Kidney glomerular epithelial cell (primary cell): Measurements from ENCODE around the gene KCNH3.
"Not testable (repeated sequence)": the region's sequence is repeated elsewhere in the genome, so short reads cannot be mapped to it uniquely, and the experiment has no call there.

Experiments used
- DNase-seq: peaks from one replicate; lab custom pipeline; 2025; lab: John Stamatoyannopoulos, UW

The KCNH3 gene

GRCh38 chr12:49588281-49588680 is 49.5 kb downstream of the KCNH3 start:
- DNase-seq: no peak

DNA sequence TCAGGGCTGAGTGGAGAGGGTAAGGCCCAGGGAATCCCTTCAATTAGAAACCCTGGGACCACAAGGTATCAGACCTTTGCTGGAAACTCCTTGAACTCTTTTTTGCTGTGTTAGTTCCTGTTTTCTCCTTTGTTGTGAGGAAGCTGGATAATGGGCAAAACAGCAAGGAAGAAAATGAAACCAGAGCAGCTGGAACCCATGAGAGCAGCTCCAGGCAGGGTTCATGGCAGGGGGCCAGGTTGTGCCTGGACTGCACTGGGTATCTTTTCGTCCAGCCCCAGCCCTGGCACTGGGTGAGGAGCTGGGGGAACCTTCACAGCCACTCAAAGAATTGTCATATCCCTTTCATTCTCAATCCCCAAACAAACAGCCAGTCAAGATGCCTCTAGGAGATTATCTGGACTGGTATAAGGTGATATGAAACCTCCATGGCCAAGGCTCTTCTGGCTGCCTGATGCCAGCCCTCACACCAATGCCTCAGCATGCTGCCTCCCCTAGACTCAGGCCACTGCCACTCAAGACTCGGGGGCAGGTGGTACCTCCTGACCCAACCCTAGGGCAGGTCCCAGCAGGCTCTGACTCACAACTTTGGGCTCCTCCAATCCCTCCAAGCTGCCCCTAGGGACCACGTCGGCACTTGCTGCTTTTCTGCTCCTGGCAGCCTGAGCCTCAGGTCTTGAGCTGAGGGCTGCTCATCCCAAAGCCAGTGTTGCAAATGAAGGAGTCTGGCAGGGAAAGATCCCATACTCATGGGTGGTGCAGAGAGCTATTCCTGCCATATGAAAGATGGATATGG is 50.1 kb downstream of the KCNH3 start:
- no peak for DNase-seq

DNA sequence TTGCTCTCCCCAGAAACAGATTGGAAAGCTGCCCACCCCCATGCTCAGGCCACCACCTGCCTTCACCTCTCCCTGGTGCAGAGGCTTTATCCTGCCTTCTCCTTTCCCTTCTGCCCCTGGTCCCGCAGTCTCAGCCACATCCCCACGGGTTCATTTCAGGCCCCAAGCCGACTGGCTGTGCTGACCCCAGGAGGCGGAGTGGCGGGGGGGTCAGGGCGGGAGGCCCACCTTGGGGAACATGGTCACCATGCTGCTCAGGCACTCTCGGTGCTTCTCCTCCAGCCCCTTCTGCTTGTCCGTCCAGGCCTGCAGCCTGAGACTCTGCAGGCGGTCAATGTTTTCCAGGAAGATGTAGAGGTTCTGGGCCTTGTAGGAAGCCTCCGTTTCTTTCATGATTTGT is 59.7 kb downstream of the KCNH3 start:
- DNase-seq: no peak

DNA sequence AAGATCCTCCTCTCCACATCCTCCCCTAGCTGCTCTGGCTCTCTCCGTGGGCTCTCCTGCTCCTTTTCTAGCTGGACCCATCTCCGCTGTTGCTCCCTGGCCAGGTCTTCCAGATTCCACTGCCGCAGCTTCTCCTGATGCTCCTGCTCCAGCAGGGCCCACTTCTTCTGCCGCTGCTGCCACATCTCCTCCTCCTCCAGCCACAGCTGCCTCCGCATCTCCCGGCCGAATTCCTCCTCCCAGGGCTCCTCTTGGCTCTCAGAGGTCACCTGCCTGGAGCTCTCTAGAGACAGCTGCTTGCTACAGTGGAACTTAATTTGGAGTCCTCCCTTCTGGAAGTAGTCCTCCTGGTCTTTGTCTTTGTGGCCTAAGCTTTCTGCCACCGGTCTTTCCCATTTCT is 61.1 kb downstream of the KCNH3 start:
- DNase-seq: no peak

DNA sequence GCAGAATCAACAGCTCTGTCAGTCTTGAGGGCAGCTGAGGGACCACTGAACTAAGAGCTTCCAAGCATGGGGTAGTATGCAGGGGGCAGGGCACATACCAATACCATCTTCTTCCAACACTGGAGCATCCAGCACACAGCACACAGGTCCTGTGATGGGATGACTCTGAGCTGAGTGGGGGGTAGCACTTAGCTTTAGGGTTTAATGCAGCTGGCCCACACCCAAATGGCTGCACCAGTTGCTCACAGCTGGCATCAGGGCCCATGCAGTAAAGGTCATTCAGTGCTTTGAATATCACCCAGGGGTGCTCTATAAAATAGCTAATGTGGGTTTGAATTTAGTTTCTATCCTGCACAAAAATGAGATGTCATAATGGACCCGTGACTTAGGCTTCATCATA is 64.9 kb downstream of the KCNH3 start:
- no peak for DNase-seq

GRCh38 chr12:49604856-49605255 is 66.0 kb downstream of the KCNH3 start:
- DNase-seq: no peak

DNA sequence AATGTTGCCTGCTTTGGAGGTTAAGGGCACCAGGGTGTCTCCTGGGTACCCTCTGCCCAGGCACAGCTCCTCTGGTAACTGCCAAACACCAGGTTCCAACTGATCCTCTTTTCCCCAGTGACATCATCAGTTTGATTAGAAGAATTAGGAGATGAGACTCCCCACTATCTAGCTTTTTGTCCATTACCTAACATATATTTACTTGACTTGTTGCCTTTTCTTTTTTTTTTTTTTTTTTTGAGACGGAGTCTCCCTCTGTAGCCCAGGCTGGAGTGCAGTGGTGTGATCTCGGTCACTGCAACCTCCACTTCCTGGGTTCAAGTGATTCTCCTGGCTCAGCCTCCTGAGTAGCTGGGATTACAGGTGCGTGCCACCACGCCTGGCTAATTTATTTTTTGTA is 66.7 kb downstream of the KCNH3 start, which contains the start of gene FAM186B:
Gene FAM186B (minus strand): TSS at position 101 of the 400 bp plus-strand sequence. CDS start 162 bp downstream, outside the sequence.
- DNase-seq: not testable (repeated sequence)
